Measurements from ENCODE around the gene STK4.

Gene STK4

DNA sequence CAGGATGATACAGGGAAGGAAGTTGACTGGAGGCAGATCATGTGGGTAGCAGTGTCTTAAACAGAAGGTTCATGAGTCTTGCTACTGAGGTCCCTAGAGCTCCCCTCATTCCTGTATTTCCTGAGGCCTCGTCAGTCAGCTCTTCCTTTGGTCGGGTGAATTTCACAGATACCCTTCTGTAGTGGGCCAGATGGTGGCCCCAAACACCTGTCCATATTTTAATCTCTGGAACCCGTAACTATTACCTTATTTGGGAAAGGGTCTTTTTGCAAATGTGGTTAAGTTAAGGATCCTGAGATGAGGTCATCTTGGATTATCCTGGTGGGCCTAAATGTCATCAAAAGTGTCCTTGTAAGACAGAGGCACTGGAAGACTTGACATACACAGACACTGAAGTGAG lies 125.1 kb downstream of the STK4 start:
- DNase-seq, result no peak

DNA sequence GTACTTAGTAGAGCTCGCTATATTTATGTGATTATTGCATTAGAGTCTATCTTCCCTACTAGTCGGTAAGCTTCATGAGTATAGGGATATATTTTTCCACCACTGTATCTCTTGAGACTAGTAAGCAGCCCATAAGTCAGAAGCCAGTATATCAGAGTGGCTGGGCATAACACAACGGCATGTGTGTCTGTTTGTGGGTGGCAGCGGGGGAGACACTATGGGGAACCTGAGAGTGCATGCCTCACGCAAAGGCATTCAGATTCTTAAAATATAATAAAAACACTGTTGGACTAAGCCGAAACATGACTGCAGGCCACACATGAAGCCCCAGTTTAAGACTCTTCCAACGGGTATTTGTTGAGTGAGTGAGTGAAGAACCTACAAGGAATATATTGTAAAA lies 126.6 kb downstream of the STK4 start:
- no peak for DNase-seq

DNA sequence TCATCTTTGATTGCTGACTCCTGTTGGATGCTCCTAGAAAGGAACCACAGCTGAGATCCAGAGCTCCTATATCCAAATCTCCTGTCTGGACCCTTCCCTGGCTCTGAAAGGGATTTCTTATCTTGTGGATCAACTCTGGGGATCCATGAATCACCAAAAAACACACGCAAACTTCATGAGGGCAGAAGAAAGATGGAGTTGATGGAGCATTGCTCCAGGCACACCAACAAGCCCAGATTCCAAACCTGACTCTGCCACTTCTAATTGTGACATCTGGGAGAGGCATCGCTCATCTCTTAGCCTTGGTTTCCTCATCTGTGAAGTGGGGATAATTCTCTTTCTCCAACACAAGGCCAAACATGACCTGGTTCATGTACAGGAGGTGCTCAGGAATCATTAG lies 127.9 kb downstream of the STK4 start:
- no peak for DNase-seq

DNA sequence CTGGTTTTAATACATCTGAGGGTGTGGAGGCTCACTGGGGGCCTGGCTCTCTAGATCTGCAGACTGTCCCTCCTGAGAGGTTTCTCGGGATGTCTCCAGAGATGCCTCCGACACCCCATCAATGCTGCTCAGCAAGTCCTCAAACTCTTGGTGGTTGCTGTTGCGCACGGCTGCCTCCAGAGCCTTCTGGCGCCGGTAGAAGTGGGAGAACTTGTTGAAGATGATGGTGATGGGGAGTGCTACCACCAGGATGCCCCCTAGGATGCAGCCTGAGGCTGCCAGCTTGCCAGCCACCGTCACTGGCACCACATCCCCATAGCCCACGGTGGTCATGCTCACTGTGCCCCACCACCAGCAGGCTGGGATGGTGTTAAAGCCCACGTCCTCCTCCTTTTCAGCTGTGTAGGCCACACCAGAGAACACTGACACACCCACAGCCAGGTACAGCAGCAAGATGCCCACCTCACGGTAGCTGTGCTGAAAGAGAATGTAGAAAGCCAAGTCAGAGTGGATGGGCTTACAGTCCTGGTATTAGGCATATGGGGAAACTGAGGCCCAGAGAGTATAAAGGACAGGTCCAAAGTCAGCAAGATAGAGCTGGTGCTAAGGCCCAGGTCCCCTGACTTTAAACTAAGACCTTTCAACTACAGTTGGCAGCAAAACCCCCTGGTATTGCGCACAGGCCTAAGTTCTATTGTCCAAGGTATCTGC lies 128.7 kb downstream of the STK4 start:
- no peak for DNase-seq

DNA sequence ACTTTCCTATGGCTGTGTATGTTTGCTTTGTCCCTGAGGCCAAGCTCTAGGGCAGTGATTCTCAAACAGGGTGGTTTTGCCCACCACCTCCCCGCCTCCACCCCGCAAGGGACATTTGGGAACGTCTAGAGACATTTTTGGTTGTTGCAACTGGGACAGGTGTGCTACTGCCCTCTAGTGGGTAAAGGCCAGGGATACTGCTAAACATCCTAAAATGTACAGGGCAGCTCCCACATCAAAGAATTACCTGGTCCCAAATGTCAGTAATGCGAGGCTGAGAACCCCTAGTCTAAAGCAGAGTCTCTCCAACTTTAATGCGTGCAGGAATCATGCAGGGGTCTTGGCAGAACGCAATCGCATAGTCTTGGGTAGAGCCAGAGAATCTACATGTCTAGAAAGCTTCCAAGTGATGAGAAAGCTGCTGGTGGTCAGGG lies 129.5 kb downstream of the STK4 start:
- DNase-seq, result peak; percentile 58 to 71

DNA sequence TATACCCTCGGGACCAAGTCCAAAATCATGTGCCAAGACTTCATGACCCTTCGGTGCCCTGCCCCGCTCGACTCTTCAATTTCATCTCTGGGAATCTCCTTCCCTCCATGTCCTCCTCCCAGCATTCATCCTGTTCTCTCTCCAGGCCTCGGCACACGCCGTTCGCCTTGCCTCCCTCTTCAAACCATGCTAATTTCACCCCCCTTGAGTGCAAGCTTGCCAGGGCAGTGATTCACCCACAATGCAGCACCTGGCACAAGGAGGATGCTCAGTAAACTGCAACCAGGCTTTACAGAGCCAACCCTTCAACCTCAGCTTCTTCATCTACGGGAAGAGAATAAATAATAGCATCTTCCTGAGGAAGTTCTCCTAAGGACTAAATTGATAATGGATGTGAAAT lies 130.5 kb downstream of the STK4 start:
- DNase-seq, result no peak

DNA sequence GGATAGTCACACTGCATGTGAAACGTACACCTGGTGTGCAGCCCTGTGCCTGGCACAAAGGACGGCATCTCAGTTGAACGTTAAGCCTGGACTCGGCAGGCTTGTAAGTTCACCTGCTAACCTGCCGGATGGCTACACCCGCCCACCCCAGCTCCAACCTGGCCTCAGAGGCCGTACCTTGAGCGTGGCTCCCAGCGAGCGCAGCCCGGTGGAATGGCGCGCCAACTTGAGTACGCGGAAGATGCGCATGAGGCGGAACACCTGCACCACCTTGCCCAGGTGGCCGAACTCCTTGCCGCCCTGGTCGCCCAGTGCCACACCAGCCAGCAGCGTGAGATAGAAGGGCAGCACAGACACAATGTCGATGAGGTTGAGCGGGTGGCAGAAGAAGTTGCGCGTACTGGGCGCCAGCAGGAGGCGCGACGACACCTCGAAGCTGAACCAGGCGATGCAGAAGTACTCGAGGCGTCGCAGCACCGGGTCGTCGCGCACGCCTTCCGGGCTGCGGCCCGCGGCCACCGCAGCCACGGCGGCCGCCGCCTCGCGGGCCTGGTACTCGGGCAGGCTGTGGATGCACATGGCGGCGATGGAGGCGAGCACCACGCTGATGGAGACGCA lies 131.3 kb downstream of the STK4 start:
- peak; percentile 42 to 47 for DNase-seq

DNA sequence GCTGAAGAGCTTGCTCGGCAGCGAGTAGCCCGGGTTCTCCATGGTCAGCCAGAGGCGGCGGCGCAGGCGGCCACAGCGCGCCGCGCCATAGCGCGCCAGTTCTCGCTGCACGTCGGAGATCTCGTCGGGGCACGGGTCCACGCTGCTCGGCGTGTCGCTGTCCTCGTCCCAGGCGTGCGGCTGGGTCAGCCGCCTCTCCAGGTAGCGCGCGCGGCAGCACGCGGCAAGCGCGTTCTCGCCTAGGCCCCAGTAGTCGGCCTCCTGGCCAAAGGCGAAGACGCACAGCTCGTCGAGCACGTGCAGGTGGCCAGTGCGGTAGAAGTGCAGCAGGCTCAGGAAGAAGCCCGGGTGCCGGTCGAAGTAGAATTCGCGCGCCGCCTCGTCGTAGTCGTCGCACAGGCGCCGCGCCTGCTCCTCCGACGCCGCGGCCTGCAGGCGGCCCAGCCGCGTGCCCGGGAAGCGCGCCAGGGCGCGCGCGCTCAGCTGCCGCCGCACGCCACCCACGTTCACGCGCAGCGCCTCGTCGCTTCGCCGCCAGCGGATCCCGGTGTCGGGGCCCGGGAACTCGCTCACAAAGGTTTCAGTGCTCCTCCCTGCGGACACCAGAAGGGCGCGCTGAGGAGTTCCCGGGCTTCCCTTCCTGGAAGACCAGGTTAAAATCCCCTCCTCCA lies 131.9 kb downstream of the STK4 start:
- DNase-seq, result no peak

DNA sequence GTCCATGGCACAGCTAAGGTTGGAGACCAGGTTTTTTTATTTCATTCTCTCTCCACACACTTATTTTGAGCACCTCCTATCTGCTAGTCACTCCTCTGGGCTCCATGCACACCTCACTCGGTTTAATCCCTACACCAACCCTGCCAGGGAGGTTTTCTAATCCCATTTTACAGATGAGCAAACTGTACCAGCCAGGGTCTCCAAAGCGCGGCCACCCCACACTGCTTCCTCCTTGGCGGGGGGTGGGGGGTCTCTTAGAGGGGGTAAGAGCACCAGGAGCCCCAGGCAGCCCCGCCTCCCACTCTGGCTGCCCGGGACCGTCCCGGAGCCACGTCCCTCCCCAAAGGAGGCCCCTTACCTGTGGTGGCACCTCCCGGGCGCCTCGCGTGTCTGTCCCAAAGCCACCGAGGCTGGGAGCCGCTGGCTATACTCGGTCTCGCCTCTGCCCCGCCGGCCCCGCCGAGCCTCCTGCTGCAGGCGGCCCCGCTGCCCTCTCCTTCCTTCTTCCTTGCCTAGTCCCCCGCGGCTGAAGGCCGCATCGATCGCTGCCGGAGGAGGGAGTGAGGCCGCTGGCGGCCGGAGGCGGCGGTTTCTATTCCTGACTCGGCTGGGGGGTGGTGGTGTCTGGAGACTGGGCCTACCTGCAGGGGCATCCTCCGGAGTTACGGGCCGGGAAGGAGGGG lies 134.4 kb downstream of the STK4 start, which contains the start of gene KCNS1:
KCNS1 (minus strand) TSS at position 565 of the 683 bp plus-strand sequence. CDS start 1,891 bp downstream, outside the sequence.
- no peak for DNase-seq

DNA sequence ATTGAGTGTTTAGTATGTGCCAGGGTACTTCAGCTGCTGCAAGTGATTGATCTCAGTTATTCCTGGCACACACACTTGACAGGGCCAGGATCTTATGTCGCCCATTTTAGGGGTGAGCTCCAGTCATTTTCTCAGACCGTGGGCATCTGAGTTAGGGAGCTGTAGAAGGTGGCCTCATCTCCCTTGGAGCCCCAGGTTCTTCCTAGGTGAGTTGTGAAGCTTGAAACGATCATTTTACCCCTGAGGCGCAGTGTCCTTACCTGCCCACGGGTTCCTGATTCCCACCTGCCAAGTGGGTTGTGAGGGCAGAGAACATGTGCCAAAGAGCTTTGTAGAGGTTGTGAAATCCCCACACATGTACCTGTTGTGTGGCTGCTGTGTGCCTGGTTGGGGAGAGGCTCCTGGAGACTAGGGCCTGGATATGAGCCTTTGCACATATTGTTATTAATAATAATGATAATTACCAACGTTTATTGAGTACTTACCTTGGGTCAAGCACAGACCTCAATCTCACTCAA lies 135.1 kb downstream of the STK4 start:
- DNase-seq, result no peak

DNA sequence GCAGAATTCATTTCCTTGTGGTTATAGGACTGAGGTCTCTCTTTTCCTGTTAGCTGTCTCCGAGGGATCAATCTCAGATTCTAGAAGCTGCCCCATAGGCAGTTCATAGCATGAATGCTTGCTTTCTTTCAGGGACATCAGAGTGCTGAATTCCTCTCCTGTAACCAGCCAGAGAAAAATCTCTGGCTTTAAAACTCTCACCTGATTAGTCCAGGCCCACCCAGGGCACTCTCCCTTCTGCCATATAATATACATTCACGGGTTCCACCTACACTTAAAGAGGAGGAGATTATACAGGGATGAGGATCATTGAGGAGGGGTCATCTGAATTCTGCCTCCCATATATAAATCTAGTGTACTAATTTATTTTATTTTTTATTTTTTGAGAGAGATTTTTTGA lies 136.8 kb downstream of the STK4 start:
- no peak for DNase-seq

DNA sequence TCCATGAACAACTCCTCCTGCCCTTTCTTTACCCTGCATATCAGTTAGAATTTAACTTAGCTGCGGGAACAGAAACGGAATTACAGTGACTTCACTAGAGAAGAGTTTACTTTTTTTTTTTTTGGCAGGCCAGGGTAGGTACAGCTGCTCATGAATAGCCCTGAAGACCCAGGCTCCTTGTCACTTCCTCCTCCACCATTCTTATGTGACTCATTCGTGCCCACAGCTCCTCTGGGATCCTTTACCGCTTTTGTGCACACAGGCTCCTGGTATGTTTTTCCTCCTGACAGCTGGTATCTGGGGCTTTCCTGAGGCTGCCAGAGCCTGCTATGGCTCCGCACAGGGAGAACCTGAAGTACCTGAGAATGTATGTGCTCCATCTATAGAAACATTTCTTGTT lies 138.5 kb downstream of the STK4 start:
- no peak for DNase-seq

DNA sequence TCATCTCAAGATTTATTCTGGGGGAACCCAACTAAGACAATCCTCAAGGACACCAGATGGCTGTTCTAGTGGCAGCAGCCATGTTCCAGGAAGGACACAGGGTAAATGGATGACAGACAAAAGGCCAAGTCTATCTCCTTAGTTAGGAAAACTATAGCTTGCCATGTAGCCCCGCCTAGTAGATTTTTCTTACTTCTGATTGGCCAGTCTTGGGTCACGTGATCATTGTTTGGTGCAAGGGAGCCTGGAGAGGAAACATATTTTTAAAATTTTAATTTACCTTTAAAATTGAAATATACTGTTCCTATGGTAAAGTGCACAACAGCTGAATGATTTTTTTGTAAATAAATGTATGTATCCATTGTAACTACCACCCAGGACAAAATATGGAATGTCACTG lies 139.0 kb downstream of the STK4 start:
- DNase-seq, result no peak

DNA sequence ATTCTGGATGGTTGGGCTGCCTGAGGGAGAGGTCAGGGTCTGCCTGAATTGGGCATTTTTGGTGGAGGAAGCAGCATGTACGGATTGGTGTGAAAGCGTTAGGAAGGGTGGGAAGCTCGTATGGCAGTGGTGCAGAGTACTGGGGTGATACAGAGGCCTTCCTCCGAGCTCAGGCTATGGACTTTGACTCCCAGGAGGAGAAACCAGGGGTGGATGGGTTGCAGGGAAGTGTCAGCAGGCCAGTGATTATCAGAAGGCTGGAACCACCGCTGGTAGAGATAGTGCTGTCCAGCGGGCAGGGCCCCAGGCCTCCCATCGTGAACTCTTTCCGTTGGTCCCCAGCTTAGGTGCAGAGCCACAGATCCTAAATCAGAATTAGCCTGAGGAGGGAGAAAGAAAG lies 143.3 kb downstream of the STK4 start:
- no peak for DNase-seq

DNA sequence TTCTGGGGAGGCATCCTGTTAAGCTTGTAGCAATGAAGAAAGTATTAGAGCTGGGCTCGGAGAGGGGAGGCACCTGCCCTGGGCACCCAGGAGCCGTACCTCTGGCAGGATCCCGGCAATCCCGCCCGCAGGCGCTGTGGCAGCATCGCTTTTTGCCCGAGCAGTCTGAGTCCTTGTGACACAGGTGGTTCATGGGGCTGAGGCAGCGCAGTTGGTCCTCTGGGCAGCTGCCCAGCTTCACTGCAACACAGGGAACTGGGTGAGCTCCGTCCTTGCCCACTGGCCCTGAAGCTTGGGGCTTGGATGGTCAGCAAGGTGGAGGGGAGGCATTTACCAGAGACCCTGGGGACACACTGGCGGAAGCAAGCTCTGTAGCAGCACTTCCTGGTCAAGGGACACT lies 144.0 kb downstream of the STK4 start:
- no peak for DNase-seq

DNA sequence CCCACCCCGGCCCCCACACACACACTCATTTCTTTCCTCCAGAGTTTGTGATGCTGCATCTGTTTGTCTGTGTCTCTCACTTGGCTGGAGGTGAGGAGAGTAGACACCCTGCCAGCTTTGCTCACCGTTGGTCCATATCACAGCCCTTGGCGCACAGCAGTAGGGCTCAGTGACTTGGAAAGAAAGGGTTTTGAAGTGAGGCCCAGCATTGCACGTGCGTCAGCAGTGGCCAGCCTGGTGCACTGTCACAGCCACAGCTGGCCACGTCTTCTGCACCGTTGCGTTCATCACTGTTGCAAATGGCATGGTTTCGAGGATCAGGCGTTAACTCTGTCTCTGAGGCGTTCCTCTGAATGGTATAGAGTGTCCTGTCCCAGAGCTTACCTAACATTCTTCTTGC lies 145.0 kb downstream of the STK4 start:
- no peak for DNase-seq

DNA sequence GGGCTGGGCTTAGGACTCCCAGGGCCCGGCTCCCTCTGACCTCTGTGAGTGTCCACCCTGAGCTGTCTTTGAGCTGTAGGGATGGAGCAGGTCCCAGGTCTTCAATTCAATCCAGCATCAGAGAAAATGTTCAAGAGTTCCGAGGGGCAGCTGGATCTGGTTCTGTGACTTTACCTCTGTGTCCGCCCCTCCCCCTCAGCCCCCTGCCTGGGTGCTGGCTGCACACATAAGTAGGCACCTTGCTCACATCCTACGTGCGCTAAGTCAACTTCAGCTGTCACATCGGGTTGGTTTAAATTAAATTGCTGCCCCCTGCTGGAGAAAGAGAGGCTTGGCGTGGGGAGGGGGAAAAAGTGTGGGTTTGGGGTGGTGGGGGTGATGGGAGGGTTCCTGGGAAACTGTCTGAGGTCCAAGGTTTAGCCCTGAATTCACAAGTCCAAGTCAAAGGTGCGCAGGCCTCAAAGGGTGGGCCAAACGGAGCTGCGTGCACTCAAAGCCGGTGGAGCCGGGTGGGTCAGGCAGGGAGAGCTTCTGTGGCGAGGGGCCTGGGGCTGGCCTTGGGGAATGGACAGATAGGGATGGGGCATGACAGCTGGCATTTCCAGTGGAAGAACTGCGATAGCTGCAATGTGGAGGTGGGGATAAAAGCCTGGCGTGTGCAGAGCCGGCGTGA lies 145.6 kb downstream of the STK4 start:
- DNase-seq, result peak in 1 of 2 donors; percentile 24

DNA sequence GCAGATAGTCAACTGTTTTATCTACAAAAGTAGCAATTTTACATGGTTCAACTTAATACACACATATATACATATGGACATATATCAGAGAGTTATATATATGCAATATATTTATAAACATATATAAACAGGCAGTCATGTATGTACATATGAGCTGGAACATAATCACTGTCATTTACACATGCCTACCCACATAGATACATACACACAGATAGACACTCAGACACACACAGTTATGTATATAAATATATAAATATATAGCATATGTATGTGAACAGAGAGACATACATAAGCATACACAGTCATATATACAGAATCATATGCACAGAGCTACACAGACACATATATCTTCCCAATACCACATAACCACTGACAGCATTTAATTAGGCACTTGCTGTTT lies 146.4 kb downstream of the STK4 start:
- DNase-seq, result no peak

DNA sequence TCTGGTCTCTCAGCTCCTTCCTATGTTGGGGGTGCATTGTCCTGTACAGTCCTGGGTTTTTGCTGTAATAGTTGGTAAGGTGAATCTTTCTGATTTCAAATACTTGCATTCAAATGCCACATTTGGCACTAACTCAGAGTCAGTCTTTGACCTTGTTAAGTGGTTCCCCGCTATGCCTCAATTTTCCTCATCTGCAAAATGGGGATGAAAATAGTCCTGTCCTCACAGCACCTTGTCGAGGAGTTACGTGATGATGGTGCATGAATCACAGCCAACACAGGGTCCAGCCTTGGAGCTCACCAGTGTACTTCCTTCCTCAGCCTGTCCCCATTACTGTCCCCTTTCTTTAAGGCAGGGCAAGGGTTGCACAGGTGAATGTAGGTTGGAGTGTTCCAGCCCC lies 147.6 kb downstream of the STK4 start:
- DNase-seq, result no peak

DNA sequence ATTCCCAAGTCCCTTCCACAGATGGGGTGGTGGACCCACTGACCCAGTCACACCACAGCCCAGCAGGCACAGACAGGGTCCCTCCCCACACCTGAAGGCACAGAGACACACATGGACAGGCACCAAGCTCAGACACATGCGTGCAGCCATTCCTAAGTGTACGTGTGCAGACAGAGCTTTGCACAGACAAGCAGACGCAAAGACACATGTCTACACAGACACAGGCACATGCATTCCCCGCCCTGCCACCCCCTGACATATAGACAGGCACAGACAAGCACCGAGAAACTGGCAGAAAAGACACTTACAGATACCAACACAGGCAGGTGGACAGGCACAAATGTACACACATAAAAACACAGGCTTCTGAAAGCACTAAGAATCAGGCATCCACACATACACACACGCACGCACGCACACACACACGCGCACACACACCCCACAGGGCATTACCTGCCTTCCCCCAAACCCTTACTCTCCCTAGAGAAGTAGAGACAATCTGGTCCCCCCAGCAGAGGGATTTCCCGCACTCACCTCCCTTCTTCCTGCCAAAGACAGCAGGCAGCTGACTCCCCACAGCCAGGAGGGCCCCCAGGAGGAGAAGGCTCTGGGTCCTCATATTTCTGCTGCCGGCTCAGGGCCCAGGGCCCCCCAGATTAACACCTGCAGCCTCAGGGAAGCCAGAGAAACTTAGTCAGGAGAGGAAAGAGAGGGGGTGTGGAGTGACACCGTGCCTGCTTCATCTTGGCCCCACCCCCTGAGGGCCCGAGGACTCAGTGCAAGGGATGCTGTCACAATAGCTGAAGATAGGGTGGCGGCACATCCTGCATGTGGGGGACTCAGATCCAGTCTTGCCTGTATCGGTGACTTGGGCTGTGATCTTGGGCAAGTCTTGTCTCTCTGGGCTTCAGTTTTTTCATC lies 148.4 kb downstream of the STK4 start, which contains the start of gene WFDC5:
WFDC5 (minus strand) TSS at position 710 of the 921 bp plus-strand sequence; CDS start at position 619, 91 bp downstream.
- DNase-seq, result no peak

DNA sequence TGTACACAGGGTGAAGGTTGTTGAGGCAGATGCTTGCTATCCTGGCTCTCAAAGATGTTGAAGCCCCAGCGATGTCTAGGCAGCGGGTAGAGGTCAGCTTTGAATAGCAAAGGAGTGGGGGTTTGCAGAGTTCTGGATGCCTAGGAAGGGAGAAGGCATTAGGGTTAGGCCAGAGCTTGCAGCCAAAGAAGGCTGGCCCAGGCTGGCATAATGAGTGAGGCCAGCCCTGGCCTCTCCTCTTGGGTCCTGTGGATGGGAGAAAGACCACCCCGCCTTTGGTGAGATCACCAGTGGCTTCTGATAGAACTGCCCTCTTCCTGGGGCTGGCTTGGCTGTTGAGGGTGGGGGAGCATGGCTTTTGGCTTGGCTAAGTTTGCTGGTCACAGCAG lies 149.1 kb downstream of the STK4 start:
- no peak for DNase-seq

DNA sequence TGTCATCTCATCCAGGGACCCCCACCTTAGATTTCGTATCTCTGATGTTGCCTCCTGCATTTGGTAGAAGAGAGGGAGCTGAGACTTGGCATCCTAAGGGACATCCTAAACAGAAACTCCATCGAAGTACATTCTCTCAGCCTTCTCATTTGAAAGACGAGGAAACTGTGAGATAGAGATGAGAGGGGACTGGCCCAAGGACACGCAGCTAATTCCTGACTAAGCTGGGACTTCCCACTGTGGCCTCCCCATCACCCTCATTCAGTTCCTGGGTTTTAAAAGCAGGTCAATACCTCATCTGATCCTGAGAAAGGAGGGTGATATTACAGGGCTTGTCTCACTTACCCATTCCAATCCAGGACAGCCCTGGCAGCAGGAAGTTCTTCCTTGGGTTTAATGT lies 149.5 kb downstream of the STK4 start:
- no peak for DNase-seq
